ENCODE measurements around the gene VSIG10L2.

DNA sequence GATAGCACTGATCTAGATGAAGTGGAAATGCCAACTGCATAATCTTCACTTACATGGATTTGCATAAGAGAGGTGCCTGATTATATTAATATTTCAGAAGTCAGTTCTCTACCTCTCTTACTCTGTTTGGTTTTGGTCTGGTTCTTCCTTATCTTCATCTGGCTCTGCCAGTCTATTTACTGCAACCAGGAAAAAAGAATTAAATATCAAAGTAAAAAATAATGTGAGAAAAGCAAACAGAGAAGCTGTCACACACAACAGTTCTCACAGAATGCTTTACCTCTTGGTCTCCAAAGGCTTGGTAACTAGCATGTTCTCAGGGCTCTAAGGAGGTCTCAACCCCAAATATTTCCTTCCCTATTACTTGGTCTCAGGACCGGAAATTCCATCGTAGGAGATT is 6.7 kb downstream of the VSIG10L2 start:
- TF ChIP-seq POLR2A (IDR thresholded peaks at IDR 0.05; ENCODE audit: low read length) (no peak), EP300 (IDR thresholded peaks at IDR 0.05) (no peak), SMC3 (IDR thresholded peaks at IDR 0.05) (no peak), RFX5 (IDR thresholded peaks at IDR 0.05) (no peak), CEBPB (IDR thresholded peaks at IDR 0.05) (no peak), HOXA7 (CRISPR knock-in tag; IDR thresholded peaks at IDR 0.05) (no peak), MAZ (IDR thresholded peaks at IDR 0.05; ENCODE audit: borderline replicate concordance, low read depth, low read length) (no peak), JUN (IDR thresholded peaks at IDR 0.05) (no peak)
- TF ChIP-seq, protein P1, sequence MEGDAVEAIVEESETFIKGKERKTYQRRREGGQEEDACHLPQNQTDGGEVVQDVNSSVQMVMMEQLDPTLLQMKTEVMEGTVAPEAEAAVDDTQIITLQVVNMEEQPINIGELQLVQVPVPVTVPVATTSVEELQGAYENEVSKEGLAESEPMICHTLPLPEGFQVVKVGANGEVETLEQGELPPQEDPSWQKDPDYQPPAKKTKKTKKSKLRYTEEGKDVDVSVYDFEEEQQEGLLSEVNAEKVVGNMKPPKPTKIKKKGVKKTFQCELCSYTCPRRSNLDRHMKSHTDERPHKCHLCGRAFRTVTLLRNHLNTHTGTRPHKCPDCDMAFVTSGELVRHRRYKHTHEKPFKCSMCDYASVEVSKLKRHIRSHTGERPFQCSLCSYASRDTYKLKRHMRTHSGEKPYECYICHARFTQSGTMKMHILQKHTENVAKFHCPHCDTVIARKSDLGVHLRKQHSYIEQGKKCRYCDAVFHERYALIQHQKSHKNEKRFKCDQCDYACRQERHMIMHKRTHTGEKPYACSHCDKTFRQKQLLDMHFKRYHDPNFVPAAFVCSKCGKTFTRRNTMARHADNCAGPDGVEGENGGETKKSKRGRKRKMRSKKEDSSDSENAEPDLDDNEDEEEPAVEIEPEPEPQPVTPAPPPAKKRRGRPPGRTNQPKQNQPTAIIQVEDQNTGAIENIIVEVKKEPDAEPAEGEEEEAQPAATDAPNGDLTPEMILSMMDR (IDR thresholded peaks at IDR 0.05) = no peak
- TF ChIP-seq, protein P2, sequence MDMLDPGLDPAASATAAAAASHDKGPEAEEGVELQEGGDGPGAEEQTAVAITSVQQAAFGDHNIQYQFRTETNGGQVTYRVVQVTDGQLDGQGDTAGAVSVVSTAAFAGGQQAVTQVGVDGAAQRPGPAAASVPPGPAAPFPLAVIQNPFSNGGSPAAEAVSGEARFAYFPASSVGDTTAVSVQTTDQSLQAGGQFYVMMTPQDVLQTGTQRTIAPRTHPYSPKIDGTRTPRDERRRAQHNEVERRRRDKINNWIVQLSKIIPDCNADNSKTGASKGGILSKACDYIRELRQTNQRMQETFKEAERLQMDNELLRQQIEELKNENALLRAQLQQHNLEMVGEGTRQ (IDR thresholded peaks at IDR 0.05) = no peak
- TF ChIP-seq, protein P3, sequence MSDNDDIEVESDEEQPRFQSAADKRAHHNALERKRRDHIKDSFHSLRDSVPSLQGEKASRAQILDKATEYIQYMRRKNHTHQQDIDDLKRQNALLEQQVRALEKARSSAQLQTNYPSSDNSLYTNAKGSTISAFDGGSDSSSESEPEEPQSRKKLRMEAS (IDR thresholded peaks at IDR 0.05) = no peak
